ENCODE results near the gene DPRX. TPM values are rescaled to one million over a fixed set of nuclear protein-coding genes. Genes with fewer than 3 reads are reported as not detected.

Gene DPRX
- total RNA-seq, 1 donor from 2014 or later, result not detected

- Histone ChIP-seq H3K4me3 (no peak overlapping the region), H3K36me3 (no peaks in the 10 kb centered on the region), H3K27me3 (no peaks in the 10 kb centered on the region), H3K4me1 (peaks cover 10% of the 10 kb centered on the region), H3K27ac (no peak overlapping the region), H3K9me3 (no peaks in the 10 kb centered on the region)
- TF ChIP-seq POLR2AphosphoS5 (IDR thresholded peaks at IDR 0.05; ENCODE audit: insufficient read depth in 1 of 2, low read depth in 1 of 2) (no peak), POLR2A (IDR thresholded peaks at IDR 0.05) (no peak), CTCF (IDR thresholded peaks at IDR 0.05) (no peak)
- intact Hi-C loops (cut with DNase I), result no loop called here
- DNase-seq (ENCODE audit: extremely low spot score in 2 of 2), result no peak
These were observed 5.3 kb upstream of the DPRX start for GRCh38 chr19:53626486-53626885.

GRCh38 chr19:53626976-53627375, 4.8 kb upstream of the DPRX start:
- H3K27me3 ChIP-seq, result no peaks in the 10 kb centered on the region
- no peak overlapping the region for H3K4me3 ChIP-seq
- no peak overlapping the region for H3K27ac ChIP-seq
- peaks cover 5% of the 10 kb centered on the region for H3K4me1 ChIP-seq
- intact Hi-C loops (cut with DNase I), result no loop called here
- no peaks in the 10 kb centered on the region for H3K36me3 ChIP-seq
- no peaks in the 10 kb centered on the region for H3K9me3 ChIP-seq
- DNase-seq (ENCODE audit: extremely low spot score in 2 of 2), result no peak
- no peak for TF ChIP-seq POLR2A (IDR thresholded peaks at IDR 0.05)
- TF ChIP-seq CTCF (IDR thresholded peaks at IDR 0.05), result no peak
- no peak for TF ChIP-seq POLR2AphosphoS5 (IDR thresholded peaks at IDR 0.05; ENCODE audit: insufficient read depth in 1 of 2, low read depth in 1 of 2)

- Histone ChIP-seq H3K4me3 (no peak overlapping the region), H3K27ac (no peak overlapping the region), H3K4me1 (no peaks in the 10 kb centered on the region), H3K27me3 (no peaks in the 10 kb centered on the region), H3K36me3 (no peaks in the 10 kb centered on the region), H3K9me3 (no peaks in the 10 kb centered on the region)
- no peak for DNase-seq (ENCODE audit: extremely low spot score in 2 of 2)
- TF ChIP-seq POLR2A (IDR thresholded peaks at IDR 0.05) (no peak), CTCF (IDR thresholded peaks at IDR 0.05) (no peak), POLR2AphosphoS5 (IDR thresholded peaks at IDR 0.05; ENCODE audit: insufficient read depth in 1 of 2, low read depth in 1 of 2) (no peak)
- intact Hi-C loops (cut with DNase I), result no loop called here
These were observed 3.0 kb downstream of the DPRX start for GRCh38 chr19:53634768-53635167.

GRCh38 chr19:53639471-53639870, 7.7 kb downstream of the DPRX start:
- Histone ChIP-seq H3K4me1 (no peaks in the 10 kb centered on the region), H3K27me3 (no peaks in the 10 kb centered on the region), H3K36me3 (no peaks in the 10 kb centered on the region), H3K4me3 (no peak overlapping the region), H3K27ac (no peak overlapping the region), H3K9me3 (no peaks in the 10 kb centered on the region)
- intact Hi-C loops (cut with DNase I), result no loop called here
- DNase-seq (ENCODE audit: extremely low spot score in 2 of 2), result no peak
- TF ChIP-seq POLR2A (IDR thresholded peaks at IDR 0.05), result no peak
- TF ChIP-seq POLR2AphosphoS5 (IDR thresholded peaks at IDR 0.05; ENCODE audit: insufficient read depth in 1 of 2, low read depth in 1 of 2), result no peak
- no peak for TF ChIP-seq CTCF (IDR thresholded peaks at IDR 0.05)

GRCh38 chr19:53642381-53643099, 10.7 kb downstream of the DPRX start:
- no peak for DNase-seq (ENCODE audit: extremely low spot score in 2 of 2)
- Histone ChIP-seq H3K4me1 (no peaks in the 10 kb centered on the region), H3K27me3 (no peaks in the 10 kb centered on the region), H3K36me3 (no peaks in the 10 kb centered on the region), H3K9me3 (no peaks in the 10 kb centered on the region), H3K4me3 (no peak overlapping the region), H3K27ac (no peak overlapping the region)
- intact Hi-C loops (cut with DNase I), result no loop called here
- no peak for TF ChIP-seq POLR2AphosphoS5 (IDR thresholded peaks at IDR 0.05; ENCODE audit: insufficient read depth in 1 of 2, low read depth in 1 of 2)
- TF ChIP-seq POLR2A (IDR thresholded peaks at IDR 0.05), result no peak
- no peak for TF ChIP-seq CTCF (IDR thresholded peaks at IDR 0.05)

Measured in vagina (tissue), 2 donors.